Measurements from ENCODE around the gene UBAP2L. TPM values are rescaled to one million over a fixed set of nuclear protein-coding genes. Genes with fewer than 3 reads are reported as not detected.

UBAP2L gene
- total and polyA plus RNA-seq, 9 of the 15 experiments (the other 6 are each of a cell fraction or from before 2014, with no cell fraction given), result 75.0 to 245 (median 119) TPM

DNA sequence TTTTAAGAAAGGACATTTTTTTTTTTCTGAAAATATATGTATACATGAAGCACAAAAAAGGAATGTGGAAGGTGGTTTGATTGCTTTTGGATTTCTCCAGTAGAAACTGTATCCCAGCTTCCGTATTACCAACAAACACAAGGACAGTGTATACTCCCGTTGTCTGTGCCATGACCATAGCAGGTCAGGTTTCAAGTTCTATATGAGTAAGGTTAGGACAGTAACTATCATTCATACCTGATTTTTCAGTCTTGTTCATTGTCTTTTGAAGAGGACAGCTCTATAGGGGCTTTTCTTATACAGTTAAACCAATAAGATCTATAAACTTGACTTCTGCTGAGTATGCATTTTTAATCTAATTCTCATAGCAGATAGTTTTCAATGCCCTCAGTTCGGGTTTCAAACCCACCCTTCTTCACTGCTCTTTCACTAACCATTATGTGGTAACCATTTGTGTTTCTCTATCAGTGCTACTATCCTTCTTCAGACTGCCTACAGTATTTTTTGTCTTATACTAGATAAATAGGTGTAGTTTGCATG lies 19.6 kb downstream of the UBAP2L start (continued):
- TF ChIP-seq ZNF253 (CRISPR knock-in tag; conservative IDR thresholded peaks at IDR 0.05), result no peak
- TF ChIP-seq SRSF1 (IDR thresholded peaks at IDR 0.05; ENCODE audit: low read depth, low read length), result no peak
- TF ChIP-seq KLF1 (tag; IDR thresholded peaks at IDR 0.05), result no peak
- no peak for TF ChIP-seq NR2C2 (CRISPR knock-in tag; IDR thresholded peaks at IDR 0.05)
- TF ChIP-seq NR2C2 (tag; IDR thresholded peaks at IDR 0.05), result no peak
- TF ChIP-seq CBFA2T3 (IDR thresholded peaks at IDR 0.05), result no peak
- no peak for TF ChIP-seq RBM39 (optimal IDR thresholded peaks at IDR 0.05; ENCODE audit: low read depth, low read length)
- no peak for TF ChIP-seq BRD9 (IDR thresholded peaks at IDR 0.05; ENCODE audit: low read depth, partially characterized antibody)
- TF ChIP-seq C11orf30 (IDR thresholded peaks at IDR 0.05; ENCODE audit: low read depth), result peak; percentile 86
- peak; percentile 91 for TF ChIP-seq MAFF (IDR thresholded peaks at IDR 0.05; ENCODE audit: low read length)
- TF ChIP-seq STAT5A (IDR thresholded peaks at IDR 0.05; ENCODE audit: borderline replicate concordance, low read length), result no peak
- TF ChIP-seq RBM15 (IDR thresholded peaks at IDR 0.05; ENCODE audit: insufficient read depth, low read length), result no peak
- TF ChIP-seq TGIF2 (CRISPR knock-in tag; IDR thresholded peaks at IDR 0.05), result no peak
- TF ChIP-seq FOXA3 (CRISPR knock-in tag; conservative IDR thresholded peaks at IDR 0.05 in 1 of 2, IDR thresholded peaks at IDR 0.05 in 1 of 2), result no peak
- no peak for TF ChIP-seq CEBPG (CRISPR knock-in tag; IDR thresholded peaks at IDR 0.05)
- TF ChIP-seq CEBPG (tag; conservative IDR thresholded peaks at IDR 0.05 in 1 of 2, IDR thresholded peaks at IDR 0.05 in 1 of 2), result no peak
- no peak for TF ChIP-seq PURB (CRISPR knock-in tag; IDR thresholded peaks at IDR 0.05; ENCODE audit: low read depth)
- TF ChIP-seq WHSC1 (IDR thresholded peaks at IDR 0.05; ENCODE audit: low read length), result no peak
- TF ChIP-seq, protein P1, sequence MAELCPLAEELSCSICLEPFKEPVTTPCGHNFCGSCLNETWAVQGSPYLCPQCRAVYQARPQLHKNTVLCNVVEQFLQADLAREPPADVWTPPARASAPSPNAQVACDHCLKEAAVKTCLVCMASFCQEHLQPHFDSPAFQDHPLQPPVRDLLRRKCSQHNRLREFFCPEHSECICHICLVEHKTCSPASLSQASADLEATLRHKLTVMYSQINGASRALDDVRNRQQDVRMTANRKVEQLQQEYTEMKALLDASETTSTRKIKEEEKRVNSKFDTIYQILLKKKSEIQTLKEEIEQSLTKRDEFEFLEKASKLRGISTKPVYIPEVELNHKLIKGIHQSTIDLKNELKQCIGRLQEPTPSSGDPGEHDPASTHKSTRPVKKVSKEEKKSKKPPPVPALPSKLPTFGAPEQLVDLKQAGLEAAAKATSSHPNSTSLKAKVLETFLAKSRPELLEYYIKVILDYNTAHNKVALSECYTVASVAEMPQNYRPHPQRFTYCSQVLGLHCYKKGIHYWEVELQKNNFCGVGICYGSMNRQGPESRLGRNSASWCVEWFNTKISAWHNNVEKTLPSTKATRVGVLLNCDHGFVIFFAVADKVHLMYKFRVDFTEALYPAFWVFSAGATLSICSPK (IDR thresholded peaks at IDR 0.05; ENCODE audit: borderline replicate concordance), result no peak
- no peak for TF ChIP-seq PCBP1 (IDR thresholded peaks at IDR 0.05; ENCODE audit: low read depth, low read length, poor library complexity, severe bottlenecking)
- no peak for TF ChIP-seq ZNF780A (CRISPR knock-in tag; IDR thresholded peaks at IDR 0.05)
- TF ChIP-seq, protein P2, sequence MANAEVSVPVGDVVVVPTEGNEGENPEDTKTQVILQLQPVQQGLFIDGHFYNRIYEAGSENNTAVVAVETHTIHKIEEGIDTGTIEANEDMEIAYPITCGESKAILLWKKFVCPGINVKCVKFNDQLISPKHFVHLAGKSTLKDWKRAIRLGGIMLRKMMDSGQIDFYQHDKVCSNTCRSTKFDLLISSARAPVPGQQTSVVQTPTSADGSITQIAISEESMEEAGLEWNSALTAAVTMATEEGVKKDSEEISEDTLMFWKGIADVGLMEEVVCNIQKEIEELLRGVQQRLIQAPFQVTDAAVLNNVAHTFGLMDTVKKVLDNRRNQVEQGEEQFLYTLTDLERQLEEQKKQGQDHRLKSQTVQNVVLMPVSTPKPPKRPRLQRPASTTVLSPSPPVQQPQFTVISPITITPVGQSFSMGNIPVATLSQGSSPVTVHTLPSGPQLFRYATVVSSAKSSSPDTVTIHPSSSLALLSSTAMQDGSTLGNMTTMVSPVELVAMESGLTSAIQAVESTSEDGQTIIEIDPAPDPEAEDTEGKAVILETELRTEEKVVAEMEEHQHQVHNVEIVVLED (CRISPR knock-in tag; IDR thresholded peaks at IDR 0.05), result no peak
- TF ChIP-seq ZNF707 (CRISPR knock-in tag; conservative IDR thresholded peaks at IDR 0.05), result no peak
